Stimulated activated CD8-positive, alpha-beta memory T cell treated with anti-CD3 and anti-CD28 coated beads, Interleukin-12 subunit alpha, Interleukin-12 subunit beta, amount 100 ng/mL, for 24 hours (primary cell): Measurements from ENCODE around the gene CCDC138.
"Not testable (repeated sequence)": the region's sequence is repeated elsewhere in the genome, so short reads cannot be mapped to it uniquely, and the experiment has no call there.

Experiments used
- DNase-seq: peaks from one replicate; pipeline ENCODE4 v3.0.0-alpha.2; 2020; ENCODE audit errors: extremely low read depth

CCDC138 gene

GRCh38 chr2:108786354-108787215 lies at the start of gene CCDC138:
Gene CCDC138 (plus strand): TSS chr2:108786771. CDS start chr2:108786823, 52 bp downstream.
- peak; percentile 76 for DNase-seq

- not testable (repeated sequence) for DNase-seq
These were observed 28.6 kb upstream of the CCDC138 start for GRCh38 chr2:108757973-108758372.

- not testable (repeated sequence) for DNase-seq
These were observed 24.0 kb upstream of the CCDC138 start for GRCh38 chr2:108762618-108763017.

GRCh38 chr2:108766671-108767070 lies 19.9 kb upstream of the CCDC138 start:
- not testable (repeated sequence) for DNase-seq

DNA sequence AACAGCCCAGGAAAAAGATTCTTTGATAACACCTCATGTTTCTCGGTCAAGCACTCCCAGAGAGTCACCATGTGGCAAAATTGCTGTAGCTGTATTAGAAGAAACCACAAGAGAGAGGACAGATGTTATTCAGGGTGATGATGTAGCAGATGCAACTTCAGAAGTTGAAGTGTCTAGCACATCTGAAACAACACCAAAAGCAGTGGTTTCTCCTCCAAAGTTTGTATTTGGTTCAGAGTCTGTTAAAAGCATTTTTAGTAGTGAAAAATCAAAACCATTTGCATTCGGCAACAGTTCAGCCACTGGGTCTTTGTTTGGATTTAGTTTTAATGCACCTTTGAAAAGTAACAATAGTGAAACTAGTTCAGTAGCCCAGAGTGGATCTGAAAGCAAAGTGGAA lies 18.7 kb upstream of the CCDC138 start:
- DNase-seq: not testable (repeated sequence)

GRCh38 chr2:108776475-108776874 lies 10.1 kb upstream of the CCDC138 start:
- DNase-seq: no peak

GRCh38 chr2:108778857-108779256 lies 7.7 kb upstream of the CCDC138 start:
- no peak for DNase-seq

GRCh38 chr2:108786008-108786353 lies 590 bp upstream of the CCDC138 start:
- DNase-seq: no peak

DNA sequence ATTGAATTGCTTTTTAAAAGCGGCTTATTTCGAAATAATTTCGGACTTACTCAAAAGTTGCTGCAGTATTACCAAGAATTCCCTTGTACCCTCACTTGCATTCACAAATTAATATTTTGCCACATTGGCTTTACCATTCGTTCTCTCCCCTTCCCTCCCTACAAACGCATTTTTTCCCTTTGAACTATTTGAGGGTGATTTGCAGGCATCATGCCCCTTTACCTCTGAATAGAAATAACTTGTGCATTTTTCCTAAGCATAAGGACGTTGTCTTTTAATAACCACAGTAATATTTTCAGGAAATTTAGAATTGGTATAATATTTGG lies 608 bp downstream of the CCDC138 start:
- DNase-seq: no peak

GRCh38 chr2:108803045-108803736 lies 16.6 kb downstream of the CCDC138 start:
- no peak for DNase-seq

- DNase-seq: no peak
These were observed 18.5 kb downstream of the CCDC138 start for GRCh38 chr2:108805032-108805431.

GRCh38 chr2:108805782-108806181 lies 19.2 kb downstream of the CCDC138 start:
- DNase-seq: no peak

DNA sequence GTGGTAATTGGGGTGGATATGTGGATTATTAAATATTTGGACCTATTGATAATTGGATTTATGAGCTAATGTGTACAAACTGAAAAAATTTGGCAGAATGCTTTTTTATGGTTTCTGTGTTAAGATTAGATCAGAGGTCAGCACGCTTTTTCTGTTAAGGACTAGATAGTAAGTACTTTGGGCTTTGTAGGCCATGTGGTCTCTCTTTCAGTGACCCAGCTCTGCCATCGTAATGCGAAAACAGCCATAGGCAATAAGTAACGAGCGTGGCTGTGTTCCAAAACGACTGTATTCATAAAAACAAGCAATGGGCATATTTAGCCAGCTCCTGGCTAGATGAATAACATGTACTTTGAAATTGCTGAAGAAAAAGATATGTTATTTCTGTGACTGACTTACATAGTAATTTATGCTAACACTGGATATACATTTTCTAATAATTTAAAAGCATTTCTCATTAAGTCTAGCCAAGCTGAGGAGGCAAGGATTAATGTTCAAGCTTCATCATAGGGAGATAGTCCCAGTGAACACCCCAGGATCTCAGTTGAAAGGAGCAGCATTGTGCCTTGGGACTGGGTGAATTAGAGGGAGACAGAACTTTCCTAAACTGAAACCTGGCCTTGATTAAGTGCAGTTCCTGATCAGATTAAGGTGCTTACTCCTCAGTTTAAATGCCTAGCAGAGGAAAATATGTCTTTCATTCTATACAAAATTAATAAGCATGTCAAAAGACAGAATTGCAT lies 20.0 kb downstream of the CCDC138 start:
- DNase-seq: no peak

- no peak for DNase-seq
These were observed 23.4 kb downstream of the CCDC138 start for GRCh38 chr2:108809936-108810335.

- no peak for DNase-seq
These were observed 24.7 kb downstream of the CCDC138 start for GRCh38 chr2:108810993-108811957.

GRCh38 chr2:108813732-108814131 lies 27.2 kb downstream of the CCDC138 start:
- DNase-seq: no peak

DNA sequence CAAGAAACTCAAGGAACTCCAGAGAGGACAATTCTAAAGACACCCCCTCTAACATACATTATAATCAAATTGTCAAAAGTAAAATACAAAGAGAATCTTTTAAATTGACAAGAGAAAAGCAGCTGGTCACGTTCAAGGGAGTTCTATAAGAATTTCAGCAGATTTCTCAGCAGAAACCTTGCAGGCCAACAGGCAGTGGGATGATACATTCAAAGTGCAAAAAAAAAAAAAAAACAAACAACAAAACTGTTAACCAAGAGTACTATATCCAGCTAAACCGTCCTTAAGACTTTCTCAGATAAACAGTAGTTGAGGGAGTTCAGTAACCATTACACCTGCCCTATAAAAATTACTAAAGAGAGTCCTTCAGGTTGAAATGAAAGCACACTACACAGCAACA lies 33.9 kb downstream of the CCDC138 start:
- DNase-seq: no peak

- no peak for DNase-seq
These were observed 36.7 kb downstream of the CCDC138 start for GRCh38 chr2:108823286-108823685.

- DNase-seq: no peak
These were observed 37.9 kb downstream of the CCDC138 start for GRCh38 chr2:108824316-108825070.

DNA sequence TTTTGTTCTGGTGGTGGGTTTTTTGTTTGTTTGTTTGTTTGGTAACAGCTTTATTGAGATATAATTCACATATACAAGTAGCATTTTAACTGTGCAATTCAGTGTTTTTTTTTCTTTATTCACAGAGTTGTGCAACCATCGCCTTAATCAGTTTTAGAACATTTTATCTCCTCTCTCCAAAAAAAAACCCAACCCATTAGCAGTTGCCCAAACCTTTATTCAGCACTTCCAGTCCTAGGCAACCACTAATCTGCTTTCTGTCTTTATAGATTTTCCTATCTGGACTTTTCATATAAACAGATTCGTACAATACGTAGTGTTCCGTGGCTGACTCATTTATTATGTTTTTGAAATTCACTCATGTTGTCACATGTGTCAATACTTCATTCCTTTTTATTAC lies 38.7 kb downstream of the CCDC138 start:
- DNase-seq: no peak

DNA sequence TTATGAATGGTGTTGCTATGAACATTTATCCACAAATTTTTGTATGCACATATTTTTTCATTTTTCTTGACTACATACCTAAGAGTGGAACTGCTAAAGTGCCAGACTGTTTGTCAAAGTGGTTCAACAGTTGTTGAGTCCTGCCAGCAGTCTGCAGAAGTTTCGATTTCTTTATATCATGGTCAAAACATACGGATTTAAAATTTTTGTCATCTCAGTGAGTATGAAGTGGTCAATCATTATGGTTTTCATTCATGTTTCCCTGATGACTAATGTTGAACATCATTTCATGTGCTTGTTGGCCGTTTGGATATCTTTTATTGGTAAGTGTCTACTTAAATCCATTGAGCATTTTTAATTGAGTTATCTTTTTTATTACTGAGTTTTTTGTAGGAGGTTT lies 39.2 kb downstream of the CCDC138 start:
- DNase-seq: no peak
